HG02870 (cell line): ENCODE measurements around the gene DENND5B.
"Not testable (repeated sequence)": the region's sequence is repeated elsewhere in the genome, so short reads cannot be mapped to it uniquely, and the experiment has no call there.

ENCODE experiments used
- ATAC-seq: cut with Tn5 transposase; IDR thresholded peaks from one replicate; pipeline ENCODE4 v1.9.1; 2021; ENCODE audit warnings: mild to moderate bottlenecking, moderate library complexity; ENCODE audit not compliant: unreplicated experiment

Gene DENND5B

GRCh38 chr12:31590642-31591379 lies at the start of gene DENND5B:
TSS of gene DENND5B (minus strand) at chr12:31591136. CDS start at chr12:31590832, 304 bp downstream.
- ATAC-seq = peak; percentile 38

DNA sequence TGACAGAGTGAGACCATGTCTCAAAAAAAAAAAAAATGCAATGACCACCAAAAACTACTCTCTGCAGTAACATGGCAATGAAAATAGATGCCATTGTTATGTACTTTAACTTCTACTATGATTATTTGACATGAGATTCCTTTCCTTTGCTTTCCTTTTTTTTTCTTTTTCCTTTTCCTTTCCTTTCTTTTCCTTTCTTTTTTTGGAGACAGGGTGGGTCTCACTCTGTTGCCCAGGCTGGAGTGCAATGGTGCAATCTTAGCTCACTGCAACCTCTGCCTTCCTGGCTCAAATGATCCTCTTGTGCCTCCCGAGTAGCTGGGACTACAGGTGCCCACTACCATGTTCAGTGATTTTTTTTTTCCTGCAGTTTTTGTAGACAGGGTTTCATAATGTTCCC lies 43.7 kb upstream of the DENND5B start:
- no peak for ATAC-seq

DNA sequence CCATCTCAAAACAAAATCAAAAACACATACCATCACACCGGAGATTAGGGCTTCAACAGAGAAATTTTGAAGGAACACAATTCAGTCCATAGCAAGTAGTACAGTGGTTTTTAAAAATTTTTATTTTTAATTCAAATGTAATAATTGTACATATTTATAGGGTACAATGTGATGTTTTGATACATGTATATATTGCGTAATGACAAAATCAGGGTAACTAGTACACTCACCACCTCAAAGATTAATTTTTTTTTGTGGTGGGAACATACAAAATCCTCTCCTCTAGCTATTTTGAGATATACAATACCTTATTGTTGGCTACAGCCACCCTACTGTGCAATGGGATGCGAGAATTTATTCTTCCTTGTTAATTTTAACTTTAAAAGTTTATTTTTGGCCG lies 42.5 kb upstream of the DENND5B start:
- no peak for ATAC-seq

GRCh38 chr12:31631809-31632208 lies 40.9 kb upstream of the DENND5B start:
- ATAC-seq = no peak

DNA sequence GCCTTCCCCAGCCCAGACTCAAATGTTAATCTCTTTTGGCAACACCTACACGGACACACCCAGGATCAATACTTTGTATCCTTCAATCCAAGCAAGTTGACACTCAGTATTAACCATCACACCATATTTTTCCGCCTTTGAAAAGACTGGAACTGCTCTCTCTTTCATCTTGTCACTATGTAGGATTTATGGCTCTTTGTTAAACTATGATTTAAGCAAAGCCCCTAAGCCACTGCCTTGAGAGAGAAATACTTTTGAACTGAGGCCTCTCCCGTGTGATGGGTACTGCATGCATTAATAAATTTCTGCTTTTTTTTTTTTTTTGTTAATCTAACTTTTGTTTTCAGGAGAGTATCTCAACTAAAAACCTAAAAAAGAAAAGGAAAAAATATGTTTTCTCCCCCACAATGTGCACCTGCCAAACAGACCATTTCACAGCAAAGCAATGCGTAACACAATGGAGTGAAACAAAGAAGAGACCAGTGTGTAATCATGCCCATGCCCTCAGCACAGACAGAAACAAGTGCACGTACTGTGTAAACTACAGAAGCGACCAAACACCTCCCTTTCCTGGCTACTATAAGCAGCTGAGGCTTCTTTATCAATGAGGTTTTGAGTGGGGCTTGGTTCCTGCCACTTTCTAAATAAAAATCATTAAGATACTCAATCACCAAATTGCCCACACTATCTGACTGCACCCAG lies 40.2 kb upstream of the DENND5B start:
- no peak for ATAC-seq

GRCh38 chr12:31629756-31630732 lies 39.1 kb upstream of the DENND5B start:
- no peak for ATAC-seq

GRCh38 chr12:31627456-31628054 lies 36.6 kb upstream of the DENND5B start:
- no peak for ATAC-seq

GRCh38 chr12:31626270-31626995 lies 35.5 kb upstream of the DENND5B start:
- no peak for ATAC-seq

DNA sequence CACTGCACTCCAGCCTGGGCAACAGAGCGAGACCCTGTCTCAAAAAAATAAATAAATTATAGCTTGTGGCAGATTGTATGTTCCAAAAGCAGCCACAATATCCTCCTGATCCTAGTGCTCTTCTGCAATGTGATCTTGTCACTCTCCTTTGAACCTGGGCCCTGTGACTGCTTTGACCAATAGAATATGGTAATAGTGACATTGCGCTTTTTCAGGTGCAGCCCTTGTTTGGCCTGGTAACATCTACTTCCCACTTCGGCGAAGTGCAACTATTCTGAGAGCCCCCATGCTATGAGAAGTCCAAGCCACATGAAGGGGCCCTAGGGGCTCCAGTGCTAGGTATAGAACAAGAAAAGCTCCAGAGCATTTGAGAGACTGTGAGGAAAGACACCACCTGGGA lies 31.1 kb upstream of the DENND5B start:
- ATAC-seq = no peak

DNA sequence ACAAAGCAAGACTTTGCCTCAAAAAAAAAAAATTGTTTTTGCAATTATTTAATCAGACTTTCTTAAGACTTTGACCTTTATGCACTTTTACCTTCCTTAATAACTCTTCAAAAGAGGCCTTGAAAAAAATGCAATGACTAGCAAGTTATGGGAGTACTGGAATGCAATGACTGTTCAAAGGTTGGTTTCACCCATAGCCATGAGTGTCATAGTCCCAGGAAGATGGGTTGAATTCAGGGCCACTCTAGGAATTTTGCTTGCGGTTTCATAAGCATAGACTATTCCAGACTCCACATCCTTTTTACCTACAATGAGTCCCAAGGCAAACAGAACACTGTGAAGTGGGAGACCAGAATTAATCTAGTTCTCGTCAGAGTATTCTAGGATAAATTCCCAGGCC lies 29.4 kb upstream of the DENND5B start:
- no peak for ATAC-seq

GRCh38 chr12:31618228-31619025 lies 27.5 kb upstream of the DENND5B start:
- no peak for ATAC-seq

DNA sequence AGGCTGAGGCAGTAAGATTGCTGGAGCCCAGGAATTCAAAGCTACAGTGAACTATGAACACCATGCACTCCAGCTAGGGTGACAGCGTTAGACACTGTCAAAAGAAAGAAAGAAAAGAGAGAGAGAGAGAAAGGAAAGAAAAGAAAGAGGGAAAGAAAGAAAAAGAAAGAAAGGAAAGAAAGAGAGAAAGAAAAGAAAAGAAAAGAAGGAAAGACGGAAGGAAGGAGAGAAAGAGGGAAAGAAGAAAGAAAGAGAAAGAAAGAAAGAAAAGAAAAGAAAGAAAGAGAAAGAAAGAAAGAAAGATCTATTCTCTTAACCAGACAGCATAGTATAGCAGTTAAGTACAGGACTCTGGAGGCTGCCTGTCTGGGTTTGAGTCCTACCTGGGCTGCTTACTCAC lies 21.9 kb upstream of the DENND5B start:
- ATAC-seq = no peak

DNA sequence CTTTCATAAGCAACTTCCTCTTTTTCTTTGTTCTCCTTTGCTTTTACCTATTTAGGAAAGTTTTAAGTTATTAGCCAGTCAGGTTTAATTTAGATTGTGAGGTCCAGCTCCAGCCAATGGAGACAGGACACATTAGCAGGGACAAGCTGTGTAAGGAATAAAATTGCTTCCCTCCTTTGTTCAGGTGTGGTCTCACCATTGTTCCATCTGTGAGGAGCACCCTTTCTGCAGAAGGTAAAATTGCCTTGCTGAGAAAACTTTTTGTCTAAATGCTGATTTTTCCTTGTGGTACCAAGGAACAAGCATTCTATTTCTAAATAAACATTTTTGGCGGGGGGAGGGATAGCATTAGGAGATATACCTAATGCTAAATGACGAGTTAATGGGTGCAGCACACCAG lies 17.4 kb upstream of the DENND5B start:
- ATAC-seq = not testable (repeated sequence)

DNA sequence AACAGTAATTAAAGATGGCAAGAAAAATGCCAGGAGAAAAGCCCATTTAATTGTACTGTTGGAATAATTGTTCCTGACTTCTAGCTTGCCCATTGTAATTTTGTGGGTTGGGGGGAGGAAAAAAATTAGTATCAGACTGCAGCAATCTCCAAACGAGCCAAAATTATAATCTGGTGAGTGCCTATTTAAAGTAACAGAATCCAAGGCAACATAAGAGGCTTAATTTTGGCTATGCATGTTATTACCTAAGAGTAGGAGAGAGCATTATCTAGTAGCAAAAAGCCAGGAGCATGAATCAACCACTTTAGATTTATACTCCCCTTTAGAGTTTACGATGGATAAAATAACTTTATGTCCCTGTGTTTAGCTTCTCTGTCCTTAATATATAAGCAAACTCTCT lies 14.6 kb upstream of the DENND5B start:
- no peak for ATAC-seq

DNA sequence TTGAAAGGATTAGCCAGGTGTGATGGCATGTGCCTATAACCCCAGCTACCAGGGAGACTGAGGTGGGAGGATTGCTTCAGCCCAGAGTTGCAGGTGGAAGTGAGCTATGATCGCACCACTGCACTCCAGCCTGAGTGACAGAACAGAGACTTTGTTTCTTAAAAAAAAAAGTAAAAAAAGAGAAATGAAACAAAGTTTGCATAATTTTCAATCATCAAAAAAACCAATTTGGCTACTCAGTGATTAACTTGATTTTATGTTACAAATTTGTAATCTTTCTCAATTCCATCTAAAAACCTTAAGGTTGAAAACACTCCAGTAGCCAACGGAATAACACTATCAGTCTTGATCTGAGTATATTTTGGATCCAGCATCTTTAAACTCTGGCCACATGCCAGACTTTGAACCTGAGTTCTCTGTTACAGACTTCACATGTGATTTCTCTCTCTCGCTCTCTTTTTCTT lies 12.6 kb upstream of the DENND5B start:
- peak; percentile 94 for ATAC-seq

- ATAC-seq = no peak
These were observed 9.8 kb upstream of the DENND5B start for GRCh38 chr12:31600750-31601149.

DNA sequence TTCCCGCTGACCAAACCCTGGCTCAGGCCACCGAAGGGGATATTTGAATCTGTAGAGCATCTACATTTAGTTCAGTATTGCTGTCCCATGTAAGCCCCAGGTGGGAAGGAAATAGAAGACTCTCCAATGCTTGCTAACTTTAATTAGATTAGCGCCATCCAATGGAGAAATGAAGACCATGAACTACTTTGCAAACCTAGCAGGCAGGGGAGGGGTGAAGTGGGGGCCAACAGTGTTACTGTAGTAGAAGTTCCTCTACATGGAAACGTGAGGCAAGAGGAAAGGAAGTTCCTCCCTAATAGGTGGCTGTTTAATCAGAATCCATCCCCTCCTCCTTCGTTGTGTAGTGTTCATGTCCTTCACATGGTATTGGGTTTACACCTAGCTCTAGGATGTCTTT lies 9.3 kb upstream of the DENND5B start:
- ATAC-seq = no peak

DNA sequence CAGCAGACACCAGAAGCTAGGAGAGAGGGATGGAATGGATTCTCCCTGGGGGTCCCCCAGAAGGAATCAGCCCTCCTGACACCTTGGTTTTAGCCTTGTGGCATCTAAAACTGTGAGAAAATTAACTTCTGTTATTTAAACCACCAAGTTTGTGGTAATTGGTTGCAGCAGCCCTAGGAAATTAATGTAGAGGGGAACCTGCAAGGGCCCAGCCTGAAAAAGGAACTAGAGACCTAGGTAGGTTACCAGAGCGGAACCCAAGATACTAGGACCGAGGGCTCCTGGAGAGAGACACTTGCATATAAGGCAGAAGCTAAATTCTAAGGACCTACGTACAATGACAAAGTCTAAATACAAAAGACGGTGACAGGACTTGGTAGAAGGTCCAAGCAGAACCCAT lies 8.1 kb upstream of the DENND5B start:
- ATAC-seq = peak; percentile 56

DNA sequence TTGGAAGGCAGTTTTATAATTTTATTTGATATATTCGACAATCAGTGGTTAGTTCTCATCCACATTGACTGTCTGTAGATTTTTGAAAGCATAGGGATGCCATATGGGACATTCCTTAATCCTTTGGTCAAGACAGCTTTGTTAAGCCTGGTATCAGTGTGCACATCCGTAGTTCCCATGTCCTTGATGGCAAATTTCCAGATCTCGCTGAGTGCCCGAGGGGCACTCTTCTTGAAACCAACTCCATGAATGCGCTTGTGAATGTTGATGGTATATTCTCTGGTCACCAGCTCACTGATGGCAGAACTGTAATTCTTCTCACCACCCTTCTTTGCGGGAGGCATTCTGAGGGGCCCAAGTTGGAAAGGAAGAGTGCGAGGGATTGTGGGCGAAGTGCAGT lies 6.1 kb upstream of the DENND5B start:
- ATAC-seq = no peak
